HG03354 (cell line): ENCODE results near the gene ASB15.

Experiments used
- ATAC-seq: cut with Tn5 transposase; IDR thresholded peaks from one replicate; pipeline ENCODE4 v1.9.1; 2021; ENCODE audit warnings: mild to moderate bottlenecking; ENCODE audit not compliant: unreplicated experiment, poor library complexity, severe bottlenecking

The ASB15 gene

GRCh38 chr7:123687727-123688126 lies 86.1 kb downstream of the ASB15 start:
- no peak for ATAC-seq
